HepG2 (cell line): ENCODE data around the gene ODAD4. TPM values are rescaled to one million over a fixed set of nuclear protein-coding genes. Genes with fewer than 3 reads are reported as not detected.

Source experiments
- BORCS8-MEF2B ChIP-seq: sonication (generic); formaldehyde crosslinking; IDR thresholded peaks from 2 replicates; pipeline ENCODE4 v1.8.0; 2022; ENCODE audit warnings: mild to moderate bottlenecking, missing genetic modification reagents
- DNMT3B ChIP-seq: conservative IDR thresholded peaks from 2 replicates; pipeline ENCODE4 v1.6.1; 2016; ENCODE audit warnings: missing biosample characterization, control low read depth
- HNF4A ChIP-seq: sonication (generic); formaldehyde crosslinking; IDR thresholded peaks from 2 replicates; pipeline ENCODE4 v1.4.0; 2020; ENCODE audit warnings: missing genetic modification reagents
- MXI1 ChIP-seq: IDR thresholded peaks from 3 replicates; pipeline ENCODE4 v1.6.1; 2012; ENCODE audit warnings: low read depth, low read length, inconsistent platforms, borderline replicate concordance
- NFYB ChIP-seq: sonication (generic); formaldehyde crosslinking; IDR thresholded peaks from 2 replicates; pipeline ENCODE4 v1.4.0; 2020; ENCODE audit warnings: missing genetic modification reagents
- POGZ ChIP-seq: sonication (generic); formaldehyde crosslinking; IDR thresholded peaks from 2 replicates; pipeline ENCODE4 v1.4.0; 2020; ENCODE audit warnings: mild to moderate bottlenecking, missing genetic modification reagents
- SAP130 ChIP-seq: IDR thresholded peaks from 2 replicates; pipeline ENCODE4 v1.6.1; 2016; ENCODE audit warnings: low read depth
- SIN3A ChIP-seq: IDR thresholded peaks from 2 replicates; pipeline ENCODE4 v1.6.1; 2011; ENCODE audit warnings: low read depth, mild to moderate bottlenecking, control low read depth, low read length, borderline replicate concordance
- SMYD3 ChIP-seq: sonication (generic); formaldehyde crosslinking; IDR thresholded peaks from 2 replicates; pipeline ENCODE4 v1.8.1; 2023; ENCODE audit warnings: mild to moderate bottlenecking, missing genetic modification reagents
- SNAPC2 ChIP-seq: sonication (generic); formaldehyde crosslinking; IDR thresholded peaks from 2 replicates; pipeline ENCODE4 v1.8.1; 2022; ENCODE audit warnings: mild to moderate bottlenecking, missing genetic modification reagents
- SOX6 ChIP-seq, 2 experiments: fragments of 450-650 bp in 1 of 2; sonication (generic) in 1 of 2; formaldehyde crosslinking in 1 of 2; IDR thresholded peaks; 2 replicates each; pipeline versions ENCODE4 v1.4.0 to v1.6.1; 2017 to 2020; ENCODE audit warnings: antibody characterized with exemption in 1 of 2, mild to moderate bottlenecking in 1 of 2, missing genetic modification reagents in 1 of 2
- XRCC5 ChIP-seq: fragments of 200-400 bp; formaldehyde crosslinking; optimal IDR thresholded peaks from 2 replicates; pipeline ENCODE3; 2017; ENCODE audit warnings: mild to moderate bottlenecking, low read length
- ZBTB42 ChIP-seq: sonication (generic); formaldehyde crosslinking; IDR thresholded peaks from 2 replicates; pipeline ENCODE4 v1.5.0; 2020; ENCODE audit warnings: mild to moderate bottlenecking, missing genetic modification reagents
- ZNF253 ChIP-seq: sonication (generic); formaldehyde crosslinking; IDR thresholded peaks from 2 replicates; pipeline ENCODE4 v1.8.0; 2022; ENCODE audit warnings: mild to moderate bottlenecking, missing genetic modification reagents, borderline replicate concordance
- ZNF549 ChIP-seq: sonication (generic); formaldehyde crosslinking; IDR thresholded peaks from 2 replicates; pipeline ENCODE4 v1.5.0; 2020; ENCODE audit warnings: missing genetic modification reagents
- ZNF691 ChIP-seq: sonication (generic); formaldehyde crosslinking; IDR thresholded peaks from 2 replicates; pipeline ENCODE4 v1.4.0; 2020; ENCODE audit warnings: missing genetic modification reagents, low read depth, mild to moderate bottlenecking, borderline replicate concordance
- ZXDC ChIP-seq: sonication (generic); formaldehyde crosslinking; IDR thresholded peaks from 2 replicates; pipeline ENCODE4 v1.5.0; 2020; ENCODE audit warnings: mild to moderate bottlenecking, missing genetic modification reagents
- polyA plus RNA-seq, 8 experiments: library from polyadenylated mRNA; depleted of rRNA in 3 of 8; stranded (reverse) in 7 of 8; unstranded in 1 of 8; fragments of >200 nt; fragmentation: Illumina TruSeq in 4 of 8; extraction: Trizol in 4 of 8; gene quantifications; 2 replicates each; pipeline versions ENCODE4 v1.2.1 to v1.2.3, GENCODE V29; 2011 to 2016; ENCODE audit warnings: low read depth in 4 of 8, missing spikeins in 1 of 8, mixed read lengths in 1 of 8; ENCODE audit not compliant: insufficient read depth in 1 of 8
- total RNA-seq, 5 experiments: library from RNA; depleted of rRNA; stranded (reverse); fragments of >200 nt; fragmentation: Illumina TruSeq; extraction: Trizol; gene quantifications; 2 replicates each; pipeline ENCODE4 v1.2.3, GENCODE V29; 2016; ENCODE audit warnings: low read depth in 1 of 5
- TF ChIP-seq, protein P1 (sequence below): sonication (generic); formaldehyde crosslinking; IDR thresholded peaks from 2 replicates; pipeline ENCODE4 v1.9.0; 2022; ENCODE audit warnings: missing genetic modification reagents, mild to moderate bottlenecking, borderline replicate concordance
- TF ChIP-seq, protein P2 (sequence below): sonication (generic); formaldehyde crosslinking; IDR thresholded peaks from 2 replicates; pipeline ENCODE4 v1.5.0; 2020; ENCODE audit warnings: missing genetic modification reagents
- TF ChIP-seq, protein P3 (sequence below): sonication (generic); formaldehyde crosslinking; IDR thresholded peaks from 2 replicates; pipeline ENCODE4 v1.8.1; 2023; ENCODE audit warnings: mild to moderate bottlenecking, inconsistent platforms, moderate library complexity, missing genetic modification reagents, borderline replicate concordance

The ODAD4 gene
- total and polyA plus RNA-seq, 2 of the 13 experiments (the other 11 are each of a cell fraction or from before 2014, with no cell fraction given) = 0.48 to 0.53 TPM

DNA sequence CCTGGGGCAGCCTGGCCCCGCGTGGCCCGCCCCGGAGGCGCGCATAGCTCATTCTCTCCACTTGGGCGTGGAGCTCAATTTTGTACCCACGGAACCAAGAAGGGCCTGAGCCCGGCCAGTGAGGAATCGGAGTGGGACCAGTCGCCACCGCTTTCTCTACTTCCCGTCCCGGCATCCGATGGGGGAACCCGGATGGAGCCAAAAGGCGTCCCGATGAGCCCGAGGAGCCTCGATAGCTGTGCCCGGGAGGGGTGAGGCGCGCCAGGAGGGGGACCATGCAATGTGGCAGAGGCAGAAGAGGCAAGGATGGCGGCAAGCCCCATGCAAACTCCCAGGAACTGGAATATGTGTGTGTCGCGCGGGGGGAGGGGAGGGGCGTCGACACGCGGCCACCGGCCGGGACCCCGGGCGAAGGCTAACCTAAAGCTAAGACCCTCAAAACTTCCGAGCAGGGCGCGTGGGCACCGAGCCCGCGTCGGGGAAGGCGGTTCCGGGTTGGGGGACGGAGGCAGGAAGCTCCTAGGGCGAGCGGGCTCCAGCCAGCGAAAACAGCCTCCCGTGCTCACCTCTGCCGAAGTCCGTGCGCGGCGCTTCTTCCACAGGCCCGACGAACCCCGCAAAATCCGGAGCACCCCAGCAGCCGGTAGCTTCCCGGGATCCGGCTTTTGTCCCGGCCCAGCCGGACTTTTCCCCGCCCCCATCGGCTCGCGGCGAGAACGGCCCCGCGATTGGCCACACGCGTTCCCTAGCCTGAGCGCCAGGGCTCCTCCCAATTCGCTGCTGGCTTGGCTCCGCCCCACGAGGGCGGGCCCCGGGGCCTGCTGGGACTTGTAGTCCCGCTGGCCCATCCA is 11.9 kb upstream of the ODAD4 start, which contains the start of gene ACLY (continued):
- TF ChIP-seq ZXDC (no peak; the same call in 1 of the 2 replicates), POGZ (CRISPR knock-in tag) (peak; percentile 69), DNMT3B (CRISPR knock-in tag) (no peak), SIN3A (peak; percentile 84; the same call in 1 of the 2 replicates), ZNF549 (CRISPR knock-in tag) (no peak), XRCC5 (peak; percentile 35), HNF4A (CRISPR knock-in tag) (0 out of 2 replicates have a peak, but pooled peaks have one; percentile 3), NFYB (CRISPR knock-in tag) (peak; percentile 92), ZNF253 (CRISPR knock-in tag) (peak; percentile 73; the same call in 1 of the 2 replicates), BORCS8-MEF2B (peak; percentile 66), SAP130 (CRISPR knock-in tag) (peak; percentile 82; the same call in 1 of the 2 replicates), ZNF691 (CRISPR knock-in tag) (no peak), MXI1 (peak; percentile 84; the same call in 2 of the 3 replicates), ZBTB42 (peak; percentile 1), SMYD3 (CRISPR knock-in tag) (peak; percentile 65; the same call in 1 of the 2 replicates), SOX6 (IDR thresholded peaks at IDR 0.05) (no peak), SOX6 (CRISPR knock-in tag; IDR thresholded peaks at IDR 0.05) (peak; percentile 22; the same call in 1 of the 2 replicates), SNAPC2 (CRISPR knock-in tag) (no peak)
- TF ChIP-seq, protein P1, sequence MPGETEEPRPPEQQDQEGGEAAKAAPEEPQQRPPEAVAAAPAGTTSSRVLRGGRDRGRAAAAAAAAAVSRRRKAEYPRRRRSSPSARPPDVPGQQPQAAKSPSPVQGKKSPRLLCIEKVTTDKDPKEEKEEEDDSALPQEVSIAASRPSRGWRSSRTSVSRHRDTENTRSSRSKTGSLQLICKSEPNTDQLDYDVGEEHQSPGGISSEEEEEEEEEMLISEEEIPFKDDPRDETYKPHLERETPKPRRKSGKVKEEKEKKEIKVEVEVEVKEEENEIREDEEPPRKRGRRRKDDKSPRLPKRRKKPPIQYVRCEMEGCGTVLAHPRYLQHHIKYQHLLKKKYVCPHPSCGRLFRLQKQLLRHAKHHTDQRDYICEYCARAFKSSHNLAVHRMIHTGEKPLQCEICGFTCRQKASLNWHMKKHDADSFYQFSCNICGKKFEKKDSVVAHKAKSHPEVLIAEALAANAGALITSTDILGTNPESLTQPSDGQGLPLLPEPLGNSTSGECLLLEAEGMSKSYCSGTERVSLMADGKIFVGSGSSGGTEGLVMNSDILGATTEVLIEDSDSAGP (CRISPR knock-in tag) = peak; percentile 78; the same call in 1 of the 2 replicates
- TF ChIP-seq, protein P2, sequence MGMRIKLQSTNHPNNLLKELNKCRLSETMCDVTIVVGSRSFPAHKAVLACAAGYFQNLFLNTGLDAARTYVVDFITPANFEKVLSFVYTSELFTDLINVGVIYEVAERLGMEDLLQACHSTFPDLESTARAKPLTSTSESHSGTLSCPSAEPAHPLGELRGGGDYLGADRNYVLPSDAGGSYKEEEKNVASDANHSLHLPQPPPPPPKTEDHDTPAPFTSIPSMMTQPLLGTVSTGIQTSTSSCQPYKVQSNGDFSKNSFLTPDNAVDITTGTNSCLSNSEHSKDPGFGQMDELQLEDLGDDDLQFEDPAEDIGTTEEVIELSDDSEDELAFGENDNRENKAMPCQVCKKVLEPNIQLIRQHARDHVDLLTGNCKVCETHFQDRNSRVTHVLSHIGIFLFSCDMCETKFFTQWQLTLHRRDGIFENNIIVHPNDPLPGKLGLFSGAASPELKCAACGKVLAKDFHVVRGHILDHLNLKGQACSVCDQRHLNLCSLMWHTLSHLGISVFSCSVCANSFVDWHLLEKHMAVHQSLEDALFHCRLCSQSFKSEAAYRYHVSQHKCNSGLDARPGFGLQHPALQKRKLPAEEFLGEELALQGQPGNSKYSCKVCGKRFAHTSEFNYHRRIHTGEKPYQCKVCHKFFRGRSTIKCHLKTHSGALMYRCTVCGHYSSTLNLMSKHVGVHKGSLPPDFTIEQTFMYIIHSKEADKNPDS (CRISPR knock-in tag) = peak; percentile 92
- TF ChIP-seq, protein P3, sequence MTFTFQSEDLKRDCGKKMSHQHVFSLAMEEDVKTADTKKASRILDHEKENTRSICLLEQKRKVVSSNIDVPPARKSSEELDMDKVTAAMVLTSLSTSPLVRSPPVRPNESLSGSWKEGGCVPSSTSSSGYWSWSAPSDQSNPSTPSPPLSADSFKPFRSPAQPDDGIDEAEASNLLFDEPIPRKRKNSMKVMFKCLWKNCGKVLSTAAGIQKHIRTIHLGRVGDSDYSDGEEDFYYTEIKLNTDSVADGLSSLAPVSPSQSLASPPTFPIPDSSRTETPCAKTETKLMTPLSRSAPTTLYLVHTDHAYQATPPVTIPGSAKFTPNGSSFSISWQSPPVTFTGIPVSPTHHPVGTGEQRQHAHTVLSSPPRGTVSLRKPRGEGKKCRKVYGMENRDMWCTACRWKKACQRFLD (CRISPR knock-in tag) = peak; percentile 33; the same call in 1 of the 2 replicates
